Activated naive CD8-positive, alpha-beta T cell treated with anti-CD3 and anti-CD28 coated beads, Interleukin-2, amount 50 U/mL, for 16 hours (primary cell): ENCODE results near the gene ZNF628.

Experiments used
- DNase-seq: peaks from one replicate; pipeline ENCODE4 v3.0.0-alpha.2; 2020; ENCODE audit warnings: low read depth, low spot score

Gene ZNF628

DNA sequence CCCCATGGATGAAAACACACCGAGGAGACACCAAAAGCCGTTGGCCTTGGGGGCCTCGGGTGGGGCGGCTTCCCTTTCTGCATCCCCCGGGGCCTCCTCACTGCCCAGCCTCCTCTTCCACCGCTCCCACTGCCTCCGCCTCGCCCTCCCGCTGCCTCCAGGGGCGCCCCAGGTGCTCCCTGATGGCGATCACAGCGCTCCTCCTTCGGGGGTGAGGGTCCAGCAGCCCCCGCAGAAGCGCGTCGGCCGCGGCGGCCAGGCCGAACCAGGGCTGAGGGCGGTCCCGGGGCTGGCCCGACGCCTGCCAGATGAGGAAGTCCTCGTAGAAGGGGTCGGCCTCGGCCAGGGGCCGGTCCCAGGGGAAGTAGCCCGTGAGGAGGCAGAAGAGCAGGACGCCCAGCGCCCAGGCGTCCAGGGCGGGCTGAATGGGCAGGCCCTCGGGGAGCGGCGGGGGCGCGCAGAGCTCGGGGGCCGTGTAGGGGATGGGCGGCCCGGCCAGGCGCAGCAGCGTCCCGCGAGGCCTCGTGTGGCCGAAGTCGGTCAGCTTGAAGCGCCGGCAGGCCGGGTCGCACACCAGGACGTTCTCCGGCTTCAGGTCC lies 53.3 kb downstream of the ZNF628 start:
- no peak for DNase-seq

DNA sequence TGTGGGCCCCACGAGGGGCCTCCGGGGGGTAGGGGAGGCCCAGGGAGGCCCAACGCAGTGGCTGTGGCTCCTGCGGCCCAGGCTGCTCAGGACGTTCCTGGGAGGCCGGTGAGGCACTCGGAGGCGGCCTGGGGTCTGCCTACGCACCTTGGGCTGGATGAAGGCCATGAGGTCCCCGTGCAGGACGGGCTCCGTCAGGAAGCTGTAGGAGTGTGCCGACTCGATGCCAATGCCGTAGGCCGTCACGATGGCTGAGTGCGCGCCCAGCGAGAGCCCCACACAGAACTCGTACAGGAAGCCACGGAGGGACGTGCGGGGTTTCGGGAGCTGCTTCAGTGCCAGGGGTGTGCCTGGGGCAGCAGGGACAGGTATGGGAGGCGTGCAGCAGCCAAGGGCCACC lies 54.6 kb downstream of the ZNF628 start:
- DNase-seq, result no peak
